ENCODE data around the gene CADM2. TPM values are rescaled to one million over a fixed set of nuclear protein-coding genes. Genes with fewer than 3 reads are reported as not detected.

The CADM2 gene
- total RNA-seq, 1 donor from 2014 or later, result 0.55 TPM

- Histone ChIP-seq H3K36me3 (no peaks in the 10 kb centered on the region), H3K4me3 (no peak overlapping the region), H3K4me1 (no peaks in the 10 kb centered on the region), H3K9me3 (no peaks in the 10 kb centered on the region), H3K27me3 (no peaks in the 10 kb centered on the region), H3K27ac (no peak overlapping the region)
- ATAC-seq, result no peak
- TF ChIP-seq, protein P1, sequence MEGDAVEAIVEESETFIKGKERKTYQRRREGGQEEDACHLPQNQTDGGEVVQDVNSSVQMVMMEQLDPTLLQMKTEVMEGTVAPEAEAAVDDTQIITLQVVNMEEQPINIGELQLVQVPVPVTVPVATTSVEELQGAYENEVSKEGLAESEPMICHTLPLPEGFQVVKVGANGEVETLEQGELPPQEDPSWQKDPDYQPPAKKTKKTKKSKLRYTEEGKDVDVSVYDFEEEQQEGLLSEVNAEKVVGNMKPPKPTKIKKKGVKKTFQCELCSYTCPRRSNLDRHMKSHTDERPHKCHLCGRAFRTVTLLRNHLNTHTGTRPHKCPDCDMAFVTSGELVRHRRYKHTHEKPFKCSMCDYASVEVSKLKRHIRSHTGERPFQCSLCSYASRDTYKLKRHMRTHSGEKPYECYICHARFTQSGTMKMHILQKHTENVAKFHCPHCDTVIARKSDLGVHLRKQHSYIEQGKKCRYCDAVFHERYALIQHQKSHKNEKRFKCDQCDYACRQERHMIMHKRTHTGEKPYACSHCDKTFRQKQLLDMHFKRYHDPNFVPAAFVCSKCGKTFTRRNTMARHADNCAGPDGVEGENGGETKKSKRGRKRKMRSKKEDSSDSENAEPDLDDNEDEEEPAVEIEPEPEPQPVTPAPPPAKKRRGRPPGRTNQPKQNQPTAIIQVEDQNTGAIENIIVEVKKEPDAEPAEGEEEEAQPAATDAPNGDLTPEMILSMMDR (IDR thresholded peaks at IDR 0.05), result no peak
- intact Hi-C loops (cut with DNase I), result no loop called here
- DNase-seq, result no peak
These were observed 888.2 kb downstream of the CADM2 start for GRCh38 chr3:85846940-85847339.

DNA sequence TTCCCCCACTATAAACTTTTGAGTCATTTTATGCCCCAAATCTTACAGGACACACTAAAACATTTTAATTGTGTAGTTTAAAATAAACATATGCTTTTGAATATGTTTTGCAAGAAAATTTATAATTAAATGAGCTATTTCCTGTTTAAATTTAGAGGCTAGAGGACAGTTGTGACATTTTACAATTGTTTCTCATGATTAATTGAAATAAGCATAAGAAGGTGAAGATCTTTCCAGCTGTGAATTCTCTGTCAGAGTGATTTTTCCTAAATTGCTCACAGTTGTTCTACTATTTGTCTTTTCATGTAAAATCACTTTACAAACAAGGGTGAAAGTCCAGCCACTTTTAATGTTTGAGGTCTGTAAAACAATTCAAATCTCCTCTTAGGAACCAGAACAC, 892.3 kb downstream of the CADM2 start:
- Histone ChIP-seq H3K4me3 (no peak overlapping the region), H3K36me3 (no peaks in the 10 kb centered on the region), H3K27ac (no peak overlapping the region), H3K9me3 (no peaks in the 10 kb centered on the region), H3K27me3 (no peaks in the 10 kb centered on the region), H3K4me1 (no peaks in the 10 kb centered on the region)
- no peak for DNase-seq
- TF ChIP-seq, protein P1 (IDR thresholded peaks at IDR 0.05), result no peak
- intact Hi-C loops (cut with DNase I), result no loop called here
- ATAC-seq, result no peak

GRCh38 chr3:85853805-85854204, 895.0 kb downstream of the CADM2 start:
- DNase-seq (no peak), ATAC-seq (no peak)
- Histone ChIP-seq H3K36me3 (no peaks in the 10 kb centered on the region), H3K27ac (no peak overlapping the region), H3K4me1 (no peaks in the 10 kb centered on the region), H3K27me3 (no peaks in the 10 kb centered on the region), H3K4me3 (no peak overlapping the region), H3K9me3 (no peaks in the 10 kb centered on the region)
- TF ChIP-seq, protein P1 (IDR thresholded peaks at IDR 0.05), result no peak
- intact Hi-C loops (cut with DNase I), result no loop called here

- ATAC-seq, result no peak
- intact Hi-C loops (cut with DNase I), result no loop called here
These were observed 904.2 kb downstream of the CADM2 start for GRCh38 chr3:85862893-85863455.

DNA sequence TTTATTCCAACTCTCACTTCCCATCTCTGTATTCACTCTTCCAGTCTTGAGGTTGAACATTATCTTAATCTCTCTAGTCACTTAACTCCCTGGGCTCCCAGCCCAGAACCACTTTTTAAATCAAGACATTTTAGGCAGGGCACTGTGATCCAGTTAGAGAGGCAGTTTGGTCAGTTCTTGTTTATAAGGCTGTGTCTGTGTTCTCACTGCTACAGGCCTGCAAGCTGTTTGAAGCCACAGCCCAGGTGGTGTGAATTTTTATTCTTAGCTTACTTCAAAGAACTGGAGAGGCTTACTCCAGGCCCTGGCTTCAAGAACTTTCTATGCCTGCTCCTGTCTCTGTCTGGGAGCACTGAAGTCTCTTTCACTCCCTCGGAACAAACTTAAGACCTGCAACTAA, 906.1 kb downstream of the CADM2 start:
- ATAC-seq, result peak; percentile 15
- no peak overlapping the region for H3K4me3 ChIP-seq
- no peaks in the 10 kb centered on the region for H3K9me3 ChIP-seq
- H3K4me1 ChIP-seq, result no peaks in the 10 kb centered on the region
- intact Hi-C loops (cut with DNase I), result no loop called here
- no peak for DNase-seq
- no peak overlapping the region for H3K27ac ChIP-seq
- H3K27me3 ChIP-seq, result no peaks in the 10 kb centered on the region
- TF ChIP-seq, protein P1 (IDR thresholded peaks at IDR 0.05), result no peak
- no peaks in the 10 kb centered on the region for H3K36me3 ChIP-seq

More at GRCh38 chr3:85862893-85863455, 904.2 kb downstream of the CADM2 start:
- no peaks in the 10 kb centered on the region for H3K27me3 ChIP-seq
- DNase-seq, result no peak
- H3K27ac ChIP-seq, result no peak overlapping the region
- H3K4me1 ChIP-seq, result no peaks in the 10 kb centered on the region
- TF ChIP-seq, protein P1 (IDR thresholded peaks at IDR 0.05), result no peak
- H3K36me3 ChIP-seq, result no peaks in the 10 kb centered on the region
- no peaks in the 10 kb centered on the region for H3K9me3 ChIP-seq
- no peak overlapping the region for H3K4me3 ChIP-seq

DNA sequence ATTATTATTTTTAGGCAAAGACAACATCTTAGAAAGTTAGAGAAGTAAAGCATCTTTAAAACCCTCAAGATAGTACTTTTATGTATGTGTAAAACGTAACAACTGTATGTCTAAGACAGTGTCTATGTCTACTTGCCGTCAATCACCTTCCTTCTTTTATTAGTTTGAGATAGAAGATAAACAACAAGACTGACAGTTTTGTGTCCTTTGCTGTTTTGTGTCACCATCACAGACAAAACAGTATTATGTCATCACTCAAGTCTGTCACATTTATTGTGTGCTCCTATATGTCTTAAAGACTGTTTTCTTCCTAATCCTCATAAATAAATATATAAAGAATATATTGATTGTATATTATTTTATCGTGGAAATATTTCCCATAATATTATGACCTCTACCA, 908.3 kb downstream of the CADM2 start:
- intact Hi-C loops (cut with DNase I), result no loop called here
- Histone ChIP-seq H3K4me1 (no peaks in the 10 kb centered on the region), H3K4me3 (no peak overlapping the region), H3K36me3 (no peaks in the 10 kb centered on the region), H3K27ac (no peak overlapping the region), H3K9me3 (no peaks in the 10 kb centered on the region), H3K27me3 (no peaks in the 10 kb centered on the region)
- DNase-seq (no peak), ATAC-seq (no peak)
- TF ChIP-seq, protein P1 (IDR thresholded peaks at IDR 0.05), result no peak

Data from upper lobe of right lung (tissue), 1 donor.